ENCODE measurements around the gene DGKQ. TPM values are rescaled to one million over a fixed set of nuclear protein-coding genes. Genes with fewer than 3 reads are reported as not detected.

The DGKQ gene
- total and polyA plus RNA-seq, 9 of the 15 experiments (the other 6 are each of a cell fraction or from before 2014, with no cell fraction given): 0.17 to 22.0 (median 5.6) TPM

- CTCF ChIA-PET (ENCODE audit: low intra/inter-chr PET ratio): no interaction called here
- Histone ChIP-seq H3K79me2 (ENCODE audit: control insufficient read depth, insufficient read depth, low read length) (no peaks in the 10 kb centered on the region), H3K4me1 (replicated peaks in 1 of 2; ENCODE audit: control insufficient read depth in 2 of 2, insufficient read depth in 2 of 2, low read length in 2 of 2) (peaks cover 0 to 46% of the 10 kb centered on the region in 2 experiments; a peak in 2 of 5 replicates), H3K36me3 (ENCODE audit: control insufficient read depth, insufficient read depth, low read length) (peaks cover 15% of the 10 kb centered on the region; the same call in 1 of the 3 replicates), H4K20me1 (replicated peaks; ENCODE audit: control insufficient read depth, insufficient read depth, low read length) (no peaks in the 10 kb centered on the region), H3K9me1 (ENCODE audit: control insufficient read depth, insufficient read depth, low read length) (no peaks in the 10 kb centered on the region), H3K27ac (ENCODE audit: extremely low read depth, low read depth, low read length) (no peak overlapping the region), H3K9me3 (replicated peaks; ENCODE audit: control insufficient read depth, insufficient read depth, low read depth, low read length) (no peaks in the 10 kb centered on the region), H3K9ac (ENCODE audit: insufficient read depth in 1 of 2, low read depth in 2 of 2, low read length in 2 of 2) (0 out of 4 replicates have a peak overlapping the region, but pooled peaks of 1 of the 2 experiments have one; percentile 17), H3K4me3 (no peak overlapping the region), H3K4me2 (ENCODE audit: insufficient read depth, low read length) (no peak overlapping the region), H3K27me3 (ENCODE audit: control insufficient read depth in 2 of 2, insufficient read depth in 2 of 2, low read length in 2 of 2) (no peaks in the 10 kb centered on the region), H2AFZ (ENCODE audit: low read depth, low read length) (no peak overlapping the region)
- TF ChIP-seq PRMT5 (CRISPR knock-in tag; IDR thresholded peaks at IDR 0.05): no peak
- TF ChIP-seq SIN3B (IDR thresholded peaks at IDR 0.05; ENCODE audit: low read depth): no peak
- no peak for TF ChIP-seq POLR2G (IDR thresholded peaks at IDR 0.05; ENCODE audit: low read depth, low read length)
- TF ChIP-seq CBX5 (IDR thresholded peaks at IDR 0.05; ENCODE audit: borderline replicate concordance, low read depth): no peak
- TF ChIP-seq OTX1 (CRISPR knock-in tag; IDR thresholded peaks at IDR 0.05): no peak
- no peak for TF ChIP-seq TAF9B (IDR thresholded peaks at IDR 0.05; ENCODE audit: partially characterized antibody)
- no peak for TF ChIP-seq NCOR1 (IDR thresholded peaks at IDR 0.05)
- TF ChIP-seq ARID1B (IDR thresholded peaks at IDR 0.05): no peak
- no peak for TF ChIP-seq ZNF174 (CRISPR knock-in tag; IDR thresholded peaks at IDR 0.05)
- in situ Hi-C loops (cut with MboI) (no loop called here), intact Hi-C loops (cut with micrococcal nuclease) (no loop called here)
- WGBS (ENCODE audit: insufficient coverage, low coverage, missing lambda C conversion rate): 67% methylated on average over 17 of the region's 17 CpGs
- peak; percentile 20 for ATAC-seq
- no TSS peak for BruUV-seq (replicated peaks)
- POLR2A ChIA-PET: interaction anchor here (0.6 to 1.1 kb wide), 2 partner anchors 12 to 15 kb away, joined by 3 to 4 read pairs; no protein-coding TSS in a partner anchor
- DNase-seq (ENCODE audit: extremely low read depth in 1 of 4, low spot score in 3 of 4): no peak
- no peak for FAIRE-seq
Measured at GRCh38 chr4:958696-959337, 14.6 kb downstream of the DGKQ start.
